ENCODE data around the gene BAX.

DNA sequence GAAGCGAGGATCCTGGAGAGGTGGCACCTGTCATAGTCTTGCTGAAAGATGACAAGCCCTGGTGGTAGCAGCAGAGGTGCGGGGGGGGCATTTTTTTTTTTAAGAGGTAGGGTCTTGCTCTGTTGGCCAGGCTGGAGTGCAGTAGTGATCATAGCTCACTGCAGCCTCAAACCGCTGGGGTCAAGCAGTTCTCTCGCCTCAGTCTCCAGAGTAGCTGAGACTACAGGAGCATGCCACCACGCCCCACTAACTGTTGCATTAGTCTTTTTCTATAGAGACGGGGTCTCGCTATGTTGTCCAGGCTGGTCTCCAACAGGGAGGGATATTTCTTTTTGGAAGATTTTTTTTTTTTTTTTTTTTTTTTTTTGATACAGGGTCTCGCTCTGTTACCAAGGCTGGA is 3.3 kb downstream of the BAX start:
- TF ChIP-seq, protein P1, sequence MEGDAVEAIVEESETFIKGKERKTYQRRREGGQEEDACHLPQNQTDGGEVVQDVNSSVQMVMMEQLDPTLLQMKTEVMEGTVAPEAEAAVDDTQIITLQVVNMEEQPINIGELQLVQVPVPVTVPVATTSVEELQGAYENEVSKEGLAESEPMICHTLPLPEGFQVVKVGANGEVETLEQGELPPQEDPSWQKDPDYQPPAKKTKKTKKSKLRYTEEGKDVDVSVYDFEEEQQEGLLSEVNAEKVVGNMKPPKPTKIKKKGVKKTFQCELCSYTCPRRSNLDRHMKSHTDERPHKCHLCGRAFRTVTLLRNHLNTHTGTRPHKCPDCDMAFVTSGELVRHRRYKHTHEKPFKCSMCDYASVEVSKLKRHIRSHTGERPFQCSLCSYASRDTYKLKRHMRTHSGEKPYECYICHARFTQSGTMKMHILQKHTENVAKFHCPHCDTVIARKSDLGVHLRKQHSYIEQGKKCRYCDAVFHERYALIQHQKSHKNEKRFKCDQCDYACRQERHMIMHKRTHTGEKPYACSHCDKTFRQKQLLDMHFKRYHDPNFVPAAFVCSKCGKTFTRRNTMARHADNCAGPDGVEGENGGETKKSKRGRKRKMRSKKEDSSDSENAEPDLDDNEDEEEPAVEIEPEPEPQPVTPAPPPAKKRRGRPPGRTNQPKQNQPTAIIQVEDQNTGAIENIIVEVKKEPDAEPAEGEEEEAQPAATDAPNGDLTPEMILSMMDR (IDR thresholded peaks at IDR 0.05), result no peak
- TF ChIP-seq POLR2A (IDR thresholded peaks at IDR 0.05), result no peak
